Stomach (tissue), 4 donors: ENCODE measurements around the gene NAALADL1.

ENCODE experiments used
- CTCF ChIP-seq, 7 experiments: fragments of 450-650 bp in 4 of 7; fragments of 200-600 bp in 3 of 7; sonication (generic) in 3 of 7; IDR thresholded peaks; one replicate each; pipeline ENCODE4 v1.5.1; 2016 to 2019; ENCODE audit warnings: antibody characterized with exemption in 7 of 7, control low read depth in 2 of 7, mild to moderate bottlenecking in 1 of 7
- EP300 ChIP-seq: sonication (generic); formaldehyde crosslinking; IDR thresholded peaks from one replicate; pipeline ENCODE4 v1.6.1; 2017; ENCODE audit warnings: antibody characterized with exemption
- POLR2A ChIP-seq, 4 donors: fragments of 450-650 bp; IDR thresholded peaks; one replicate each; pipeline ENCODE4 v1.6.1; 2016; ENCODE audit warnings: antibody characterized with exemption in 4 of 4, control low read depth in 2 of 4, mild to moderate bottlenecking in 1 of 4, moderate library complexity in 1 of 4

GRCh38 chr11:65066315-65066714 is 8.0 kb upstream of the NAALADL1 start:
- TF ChIP-seq CTCF (IDR thresholded peaks at IDR 0.05) (no peak), POLR2A (IDR thresholded peaks at IDR 0.05) (no peak), EP300 (no peak)
